ENCODE measurements around the gene YIPF3. TPM values are rescaled to one million over a fixed set of nuclear protein-coding genes. Genes with fewer than 3 reads are reported as not detected.
A peak's percentile ranks its signal among the peaks of the same experiment; 100 is the strongest.

YIPF3 gene
- total and polyA plus RNA-seq, 10 of the 15 experiments (the other 5 are each of a cell fraction or from before 2014, with no cell fraction given): 20.5 to 88.8 (median 44.7) TPM

- TF ChIP-seq POLR2AphosphoS5 (IDR thresholded peaks at IDR 0.05; ENCODE audit: low read length) (peak; percentile 97), PKNOX1 (IDR thresholded peaks at IDR 0.05) (peak; percentile 62), ZNF622 (IDR thresholded peaks at IDR 0.05) (no peak), SMAD1 (IDR thresholded peaks at IDR 0.05; ENCODE audit: low read depth, partially characterized antibody) (no peak), MXI1 (IDR thresholded peaks at IDR 0.05; ENCODE audit: low read depth, low read length) (peak; percentile 99), HCFC1 (IDR thresholded peaks at IDR 0.05; ENCODE audit: low read length) (peak; percentile 59), KAT2A (conservative IDR thresholded peaks at IDR 0.05; ENCODE audit: control insufficient read depth, low read depth, low read length) (no peak), PML (IDR thresholded peaks at IDR 0.05; ENCODE audit: low read length) (peak; percentile 89), FOXM1 (IDR thresholded peaks at IDR 0.05; ENCODE audit: low read depth, low read length) (0 out of 2 replicates have a peak, but pooled peaks have one; percentile 14), GABPA (IDR thresholded peaks at IDR 0.05; ENCODE audit: low read depth) (peak; percentile 97), CEBPB (IDR thresholded peaks at IDR 0.05; ENCODE audit: borderline replicate concordance in 1 of 2, low read depth in 2 of 2, low read length in 2 of 2) (no peak), RB1 (IDR thresholded peaks at IDR 0.05; ENCODE audit: borderline replicate concordance) (peak; percentile 74; the same call in 1 of the 2 replicates), ZNF274 (IDR thresholded peaks at IDR 0.05; ENCODE audit: insufficient read depth, insufficient read length) (no peak), SREBF2 (IDR thresholded peaks at IDR 0.05; ENCODE audit: low read length) (no peak), SUZ12 (IDR thresholded peaks at IDR 0.05; ENCODE audit: unreplicated experiment) (no peak), LARP7 (IDR thresholded peaks at IDR 0.05) (peak; percentile 48), CHD4 (IDR thresholded peaks at IDR 0.05) (no peak)
- TF ChIP-seq, protein P1, sequence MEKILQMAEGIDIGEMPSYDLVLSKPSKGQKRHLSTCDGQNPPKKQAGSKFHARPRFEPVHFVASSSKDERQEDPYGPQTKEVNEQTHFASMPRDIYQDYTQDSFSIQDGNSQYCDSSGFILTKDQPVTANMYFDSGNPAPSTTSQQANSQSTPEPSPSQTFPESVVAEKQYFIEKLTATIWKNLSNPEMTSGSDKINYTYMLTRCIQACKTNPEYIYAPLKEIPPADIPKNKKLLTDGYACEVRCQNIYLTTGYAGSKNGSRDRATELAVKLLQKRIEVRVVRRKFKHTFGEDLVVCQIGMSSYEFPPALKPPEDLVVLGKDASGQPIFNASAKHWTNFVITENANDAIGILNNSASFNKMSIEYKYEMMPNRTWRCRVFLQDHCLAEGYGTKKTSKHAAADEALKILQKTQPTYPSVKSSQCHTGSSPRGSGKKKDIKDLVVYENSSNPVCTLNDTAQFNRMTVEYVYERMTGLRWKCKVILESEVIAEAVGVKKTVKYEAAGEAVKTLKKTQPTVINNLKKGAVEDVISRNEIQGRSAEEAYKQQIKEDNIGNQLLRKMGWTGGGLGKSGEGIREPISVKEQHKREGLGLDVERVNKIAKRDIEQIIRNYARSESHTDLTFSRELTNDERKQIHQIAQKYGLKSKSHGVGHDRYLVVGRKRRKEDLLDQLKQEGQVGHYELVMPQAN (conservative IDR thresholded peaks at IDR 0.05): peak; percentile 78
- TF ChIP-seq, protein P2, sequence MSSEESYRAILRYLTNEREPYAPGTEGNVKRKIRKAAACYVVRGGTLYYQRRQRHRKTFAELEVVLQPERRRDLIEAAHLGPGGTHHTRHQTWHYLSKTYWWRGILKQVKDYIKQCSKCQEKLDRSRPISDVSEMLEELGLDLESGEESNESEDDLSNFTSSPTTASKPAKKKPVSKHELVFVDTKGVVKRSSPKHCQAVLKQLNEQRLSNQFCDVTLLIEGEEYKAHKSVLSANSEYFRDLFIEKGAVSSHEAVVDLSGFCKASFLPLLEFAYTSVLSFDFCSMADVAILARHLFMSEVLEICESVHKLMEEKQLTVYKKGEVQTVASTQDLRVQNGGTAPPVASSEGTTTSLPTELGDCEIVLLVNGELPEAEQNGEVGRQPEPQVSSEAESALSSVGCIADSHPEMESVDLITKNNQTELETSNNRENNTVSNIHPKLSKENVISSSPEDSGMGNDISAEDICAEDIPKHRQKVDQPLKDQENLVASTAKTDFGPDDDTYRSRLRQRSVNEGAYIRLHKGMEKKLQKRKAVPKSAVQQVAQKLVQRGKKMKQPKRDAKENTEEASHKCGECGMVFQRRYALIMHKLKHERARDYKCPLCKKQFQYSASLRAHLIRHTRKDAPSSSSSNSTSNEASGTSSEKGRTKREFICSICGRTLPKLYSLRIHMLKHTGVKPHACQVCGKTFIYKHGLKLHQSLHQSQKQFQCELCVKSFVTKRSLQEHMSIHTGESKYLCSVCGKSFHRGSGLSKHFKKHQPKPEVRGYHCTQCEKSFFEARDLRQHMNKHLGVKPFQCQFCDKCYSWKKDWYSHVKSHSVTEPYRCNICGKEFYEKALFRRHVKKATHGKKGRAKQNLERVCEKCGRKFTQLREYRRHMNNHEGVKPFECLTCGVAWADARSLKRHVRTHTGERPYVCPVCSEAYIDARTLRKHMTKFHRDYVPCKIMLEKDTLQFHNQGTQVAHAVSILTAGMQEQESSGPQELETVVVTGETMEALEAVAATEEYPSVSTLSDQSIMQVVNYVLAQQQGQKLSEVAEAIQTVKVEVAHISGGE (CRISPR knock-in tag; IDR thresholded peaks at IDR 0.05): peak; percentile 84
- TF ChIP-seq, protein P3, sequence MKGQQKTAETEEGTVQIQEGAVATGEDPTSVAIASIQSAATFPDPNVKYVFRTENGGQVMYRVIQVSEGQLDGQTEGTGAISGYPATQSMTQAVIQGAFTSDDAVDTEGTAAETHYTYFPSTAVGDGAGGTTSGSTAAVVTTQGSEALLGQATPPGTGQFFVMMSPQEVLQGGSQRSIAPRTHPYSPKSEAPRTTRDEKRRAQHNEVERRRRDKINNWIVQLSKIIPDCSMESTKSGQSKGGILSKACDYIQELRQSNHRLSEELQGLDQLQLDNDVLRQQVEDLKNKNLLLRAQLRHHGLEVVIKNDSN (IDR thresholded peaks at IDR 0.05; ENCODE audit: borderline replicate concordance, extremely low read length, insufficient read depth, low read depth, low read length): no peak
- TF ChIP-seq, protein P4, sequence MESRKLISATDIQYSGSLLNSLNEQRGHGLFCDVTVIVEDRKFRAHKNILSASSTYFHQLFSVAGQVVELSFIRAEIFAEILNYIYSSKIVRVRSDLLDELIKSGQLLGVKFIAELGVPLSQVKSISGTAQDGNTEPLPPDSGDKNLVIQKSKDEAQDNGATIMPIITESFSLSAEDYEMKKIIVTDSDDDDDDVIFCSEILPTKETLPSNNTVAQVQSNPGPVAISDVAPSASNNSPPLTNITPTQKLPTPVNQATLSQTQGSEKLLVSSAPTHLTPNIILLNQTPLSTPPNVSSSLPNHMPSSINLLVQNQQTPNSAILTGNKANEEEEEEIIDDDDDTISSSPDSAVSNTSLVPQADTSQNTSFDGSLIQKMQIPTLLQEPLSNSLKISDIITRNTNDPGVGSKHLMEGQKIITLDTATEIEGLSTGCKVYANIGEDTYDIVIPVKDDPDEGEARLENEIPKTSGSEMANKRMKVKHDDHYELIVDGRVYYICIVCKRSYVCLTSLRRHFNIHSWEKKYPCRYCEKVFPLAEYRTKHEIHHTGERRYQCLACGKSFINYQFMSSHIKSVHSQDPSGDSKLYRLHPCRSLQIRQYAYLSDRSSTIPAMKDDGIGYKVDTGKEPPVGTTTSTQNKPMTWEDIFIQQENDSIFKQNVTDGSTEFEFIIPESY (IDR thresholded peaks at IDR 0.05): no peak
Measured at GRCh38 chr6:43516697-43517504, at the start of gene YIPF3, which contains the start of gene POLR1C (continued).

Data from GM12878 (cell line).